NAMALWA (cell line): Measurements from ENCODE around the gene SCUBE2.
"Not testable (repeated sequence)": the region's sequence is repeated elsewhere in the genome, so short reads cannot be mapped to it uniquely, and the experiment has no call there.

Experiments
- DNase-seq: peaks from one replicate; pipeline ENCODE4 v3.0.0-alpha.2; 2015; ENCODE audit warnings: low spot score

Gene SCUBE2

GRCh38 chr11:9004183-9004926 is 87.0 kb downstream of the SCUBE2 start:
- no peak for DNase-seq

DNA sequence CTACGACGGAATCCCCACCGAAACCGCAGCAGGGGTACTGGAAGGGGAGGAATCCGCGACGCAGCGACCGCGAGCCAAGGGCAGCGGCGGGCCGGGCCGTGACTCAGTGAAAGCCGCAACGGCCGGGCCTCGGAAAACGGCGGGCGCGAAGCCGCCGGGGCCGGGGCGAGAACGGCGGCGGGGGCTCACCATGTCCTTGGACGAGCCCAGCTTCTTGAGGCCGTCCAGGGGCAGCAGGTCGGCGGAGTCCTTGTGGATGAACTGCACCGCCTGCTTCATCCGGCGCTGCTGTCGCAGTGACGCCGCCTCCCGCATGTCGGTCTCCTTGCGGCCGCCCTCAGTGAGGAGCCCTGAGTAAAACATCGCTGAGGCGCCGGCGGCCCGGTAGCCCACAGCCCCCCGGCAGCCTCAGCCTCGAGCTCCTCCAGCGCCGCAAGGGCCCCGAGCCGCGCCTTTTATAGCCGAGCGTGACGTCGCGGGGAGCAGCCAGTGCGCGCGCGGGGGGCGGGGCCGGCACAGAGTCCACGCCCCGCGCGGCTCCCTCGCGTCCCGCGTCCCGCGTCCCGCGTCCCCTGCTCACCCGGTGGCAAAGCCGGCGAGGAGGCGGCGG is 87.7 kb downstream of the SCUBE2 start, which contains the start of gene NRIP3:
Gene NRIP3, minus strand, starts transcription at position 429 of the 610 bp plus-strand sequence. Its CDS starts 66 bp downstream, at position 363.
- DNase-seq, result no peak

- no peak for DNase-seq
Measured at GRCh38 chr11:9002920-9003572, 88.4 kb downstream of the SCUBE2 start.

DNA sequence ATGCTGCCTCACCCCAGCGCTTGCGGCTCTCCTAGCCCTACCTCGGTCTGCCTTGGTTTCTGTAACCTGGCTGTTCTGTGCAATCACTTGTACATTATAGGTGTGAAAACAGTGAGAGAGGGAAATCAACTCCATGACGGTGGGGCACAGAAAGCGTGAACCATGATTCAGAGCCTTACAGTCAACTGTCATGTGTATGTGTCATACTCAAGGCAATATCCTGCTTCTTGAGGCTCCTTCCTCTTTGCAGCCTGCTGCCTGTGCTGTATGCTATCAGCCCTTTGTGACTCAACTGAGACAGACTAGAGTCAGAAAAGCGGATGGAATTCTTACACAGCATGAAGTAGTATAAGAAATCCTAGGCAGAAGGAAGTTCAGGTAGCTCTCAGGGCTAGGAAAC is 89.7 kb downstream of the SCUBE2 start:
- no peak for DNase-seq

- DNase-seq, result no peak
Measured at GRCh38 chr11:8998017-8998416, 93.4 kb downstream of the SCUBE2 start.

DNA sequence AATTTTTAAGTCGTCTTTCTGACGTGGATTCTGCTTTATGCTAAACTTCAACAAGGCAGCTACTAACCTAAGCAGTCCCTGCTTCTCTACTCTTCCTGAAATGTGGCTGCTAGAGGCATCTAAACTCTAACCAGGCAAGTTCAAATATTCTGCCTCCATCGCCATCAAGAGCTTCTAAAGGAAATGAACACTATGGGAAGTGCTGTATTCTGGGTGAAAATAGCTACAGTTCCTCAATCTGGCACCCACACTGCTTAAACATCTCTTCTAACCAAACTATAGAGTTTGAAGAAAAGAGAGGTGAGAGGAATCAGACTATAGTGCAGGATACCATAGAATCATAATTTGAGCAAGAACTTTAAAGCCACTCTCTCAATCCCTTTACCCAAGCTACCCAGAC is 93.9 kb downstream of the SCUBE2 start:
- DNase-seq, result no peak

GRCh38 chr11:8989453-8989852 is 101.9 kb downstream of the SCUBE2 start:
- no peak for DNase-seq

DNA sequence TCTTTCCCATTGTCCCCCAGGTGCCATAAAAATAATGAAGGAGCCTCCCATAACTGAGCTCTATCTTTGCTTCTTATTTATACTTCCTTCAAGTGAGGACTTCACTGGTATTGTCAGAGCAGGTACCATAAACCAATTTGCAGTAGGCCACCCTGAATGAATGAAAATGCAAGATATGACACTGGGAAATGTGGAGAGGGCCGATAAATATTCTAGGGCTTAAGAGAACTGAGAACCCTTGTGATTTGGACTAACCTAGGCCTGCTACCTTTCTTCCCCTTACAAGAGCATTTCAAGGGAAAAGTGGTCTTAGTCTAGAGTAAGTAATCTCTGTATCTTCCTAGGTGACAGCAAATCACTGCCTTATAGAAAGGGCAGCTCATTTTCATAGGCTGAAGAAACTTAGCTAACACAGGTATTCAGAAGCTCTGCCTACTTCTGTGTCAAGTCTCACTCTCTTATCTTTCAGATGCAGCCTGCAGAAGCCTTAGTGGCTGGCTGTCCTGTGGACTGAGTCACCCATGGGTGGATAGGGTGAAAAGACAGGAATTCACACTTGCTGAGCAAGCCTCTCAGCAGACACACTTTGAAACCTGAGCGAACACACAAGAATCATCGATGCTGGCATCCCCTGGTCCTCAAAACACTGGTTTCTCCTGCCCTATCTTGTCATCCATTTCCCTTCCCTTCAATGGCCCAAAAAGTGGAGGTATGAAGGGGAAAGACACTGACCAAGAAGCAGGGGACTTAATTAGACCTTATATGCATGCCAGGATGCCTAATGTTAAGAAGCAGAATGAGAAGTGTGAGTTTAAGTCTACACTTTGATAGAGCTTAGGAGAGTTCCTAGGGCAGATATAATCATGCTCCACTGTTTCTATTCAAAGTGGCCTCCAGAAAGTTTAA is 102.8 kb downstream of the SCUBE2 start:
- DNase-seq, result no peak

DNA sequence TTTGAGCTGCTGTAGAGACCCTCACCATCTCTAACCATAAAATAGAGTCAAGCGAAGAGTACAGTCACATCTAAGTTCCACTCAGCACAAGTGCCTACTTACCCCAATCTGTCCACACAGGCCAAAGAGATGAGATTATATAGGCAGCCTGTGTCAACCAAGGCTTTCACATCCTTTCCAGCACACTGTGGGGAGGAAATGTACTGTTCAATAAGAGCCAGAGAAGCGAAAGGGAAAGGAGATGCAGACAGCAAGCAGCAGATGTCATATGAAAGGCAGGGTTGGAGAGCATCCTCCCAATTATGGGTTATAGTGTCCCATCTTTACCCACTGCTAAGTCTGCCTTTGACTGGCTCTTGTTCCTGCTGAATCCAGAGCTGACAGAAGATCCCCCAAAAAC is 104.0 kb downstream of the SCUBE2 start:
- DNase-seq, result no peak

DNA sequence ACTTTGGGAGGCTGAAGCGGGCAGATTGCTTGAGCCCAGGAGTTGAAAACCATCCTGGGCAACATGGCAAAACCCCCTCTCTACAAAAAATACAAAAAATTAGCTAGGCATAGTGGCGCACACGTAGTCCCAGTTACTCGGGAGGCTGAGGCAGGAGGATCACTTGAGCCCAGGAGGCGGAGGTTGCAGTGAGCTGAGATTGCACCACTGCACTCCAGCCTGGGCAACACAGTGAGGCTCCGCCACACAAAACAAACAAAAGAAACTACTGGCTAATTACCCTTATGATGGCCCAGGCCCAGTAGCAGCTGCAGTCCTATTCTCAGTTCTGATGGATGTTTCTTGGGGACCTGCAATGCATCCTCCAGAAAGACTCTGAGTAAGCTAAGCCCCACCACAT is 104.6 kb downstream of the SCUBE2 start:
- not testable (repeated sequence) for DNase-seq

DNA sequence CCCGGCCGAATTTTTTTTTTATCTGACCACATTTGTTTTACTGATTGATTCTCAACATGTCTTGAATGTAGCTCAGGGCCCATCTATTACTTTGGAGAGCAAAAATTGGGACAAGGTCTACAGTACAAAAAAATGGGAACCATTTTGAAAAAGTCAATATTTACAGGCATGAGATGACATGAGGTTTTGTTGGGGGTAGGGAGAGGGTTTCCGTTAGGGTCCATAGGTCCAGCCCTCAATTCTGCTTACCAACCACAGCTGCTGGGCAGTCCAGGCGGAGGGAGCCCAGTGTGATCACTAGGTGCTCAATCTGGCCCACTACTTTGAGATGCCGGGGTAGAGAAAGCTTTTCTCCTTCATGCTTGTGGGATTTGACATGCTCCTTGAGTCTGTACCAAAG is 105.9 kb downstream of the SCUBE2 start:
- DNase-seq, result no peak

- DNase-seq, result no peak
Measured at GRCh38 chr11:8983552-8983951, 107.8 kb downstream of the SCUBE2 start.

DNA sequence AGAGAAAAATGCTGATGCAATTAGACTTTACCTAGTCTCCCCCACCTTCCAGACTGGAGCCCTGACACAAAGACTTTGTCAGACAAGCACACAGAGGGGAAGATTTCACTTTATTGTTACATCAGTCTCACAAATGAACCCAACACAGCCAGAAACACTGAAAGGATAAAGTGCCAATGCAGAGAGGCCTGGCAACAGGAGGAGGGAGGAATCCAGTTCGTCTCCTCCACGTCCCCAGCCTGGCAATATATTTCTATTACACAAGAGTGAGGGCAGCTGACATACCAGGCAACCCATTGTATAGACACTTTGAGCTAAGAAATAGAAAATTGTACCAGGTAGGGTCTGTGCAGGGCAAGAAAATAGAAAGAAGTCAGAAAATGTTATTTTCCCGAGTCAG is 110.9 kb downstream of the SCUBE2 start:
- DNase-seq, result no peak

DNA sequence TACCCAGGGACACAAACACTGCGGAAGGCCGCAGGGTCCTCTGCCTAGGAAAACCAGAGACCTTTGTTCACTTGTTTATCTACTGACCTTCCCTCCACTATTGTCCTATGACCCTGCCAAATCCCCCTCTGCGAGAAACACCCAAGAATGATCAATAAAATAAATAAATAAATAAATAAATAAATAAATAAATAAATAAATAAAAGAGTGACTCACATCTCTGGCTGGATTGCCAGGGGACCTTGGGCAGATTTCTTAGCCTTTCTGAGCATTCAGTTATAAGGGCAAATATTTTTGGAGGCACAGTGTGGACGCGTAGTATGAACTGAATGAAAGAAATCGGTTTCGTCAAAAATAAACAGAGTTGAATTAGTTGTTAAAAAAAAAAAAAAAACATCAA is 112.0 kb downstream of the SCUBE2 start:
- not testable (repeated sequence) for DNase-seq

DNA sequence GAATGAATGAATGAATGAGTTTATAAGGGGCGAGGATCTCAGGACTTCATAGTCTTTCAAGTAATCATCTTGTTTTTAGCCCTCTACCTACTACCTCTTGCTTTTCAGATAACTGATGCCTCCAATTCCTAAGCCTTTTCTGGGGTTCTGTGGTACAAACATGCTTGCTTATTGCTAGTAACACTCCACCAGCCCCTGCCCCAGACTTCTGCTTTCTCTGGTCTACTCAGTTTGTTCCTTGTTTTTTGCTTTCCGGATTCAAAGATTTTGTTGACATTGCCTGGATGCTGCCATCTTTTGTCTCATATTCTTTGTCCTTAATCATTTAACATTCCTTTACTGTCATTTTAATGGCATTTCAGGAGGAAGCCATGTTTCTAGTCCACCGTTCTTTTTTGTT is 118.3 kb downstream of the SCUBE2 start:
- DNase-seq, result no peak

DNA sequence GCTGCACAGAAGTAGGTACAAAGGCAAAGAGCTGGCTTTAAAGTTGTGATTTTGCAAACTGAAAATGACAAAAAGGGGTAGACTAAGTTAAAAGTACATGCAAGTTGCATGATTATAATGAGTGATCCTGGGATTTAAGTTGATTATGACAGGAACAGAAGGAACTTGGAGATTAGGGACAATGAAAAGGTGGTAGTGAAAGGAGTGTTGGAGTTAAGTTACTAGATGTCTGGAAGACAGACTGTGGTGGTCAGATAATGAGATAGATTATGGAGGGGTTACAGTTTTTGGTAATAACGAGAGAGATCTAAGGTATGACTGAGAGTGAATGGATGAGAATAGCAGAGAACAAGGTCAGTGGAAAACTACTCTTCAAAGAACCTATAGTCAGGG is 119.5 kb downstream of the SCUBE2 start:
- no peak for DNase-seq

- DNase-seq, result no peak
Measured at GRCh38 chr11:8971196-8971923, 120.0 kb downstream of the SCUBE2 start.
